ENCODE data around the gene LHFPL5. TPM values are rescaled to one million over a fixed set of nuclear protein-coding genes. Genes with fewer than 3 reads are reported as not detected.

Gene LHFPL5
- total and polyA plus RNA-seq, 4 donors: not detected

DNA sequence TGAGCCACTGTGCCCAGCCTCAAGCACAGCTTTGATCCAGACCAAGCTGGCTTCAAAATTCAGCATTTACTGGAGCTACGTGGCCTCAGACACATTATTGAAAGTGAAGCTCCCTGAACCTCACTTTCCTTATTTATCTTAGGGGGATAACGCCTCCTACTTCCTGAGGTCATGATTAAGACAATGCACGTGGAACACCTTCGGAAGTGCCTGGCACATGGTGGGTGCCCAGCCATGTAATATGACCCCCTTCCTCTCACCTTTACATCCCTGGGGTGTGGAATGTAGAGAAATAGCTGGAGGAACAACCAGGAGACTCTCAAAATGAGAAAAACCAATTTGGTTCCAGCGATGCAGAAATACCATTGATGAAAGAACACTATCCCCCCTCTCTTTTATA, 6.4 kb upstream of the LHFPL5 start:
- Histone ChIP-seq H3K36me3 (ENCODE audit: control insufficient read depth in 1 of 2, insufficient read depth in 2 of 2, low read length in 1 of 2) (no peaks in the 10 kb centered on the region), H3K4me3 (ENCODE audit: low read length in 2 of 2) (no peak overlapping the region), H3K4me1 (ENCODE audit: control insufficient read depth in 1 of 2, insufficient read depth in 2 of 2, low read length in 2 of 2) (no peaks in the 10 kb centered on the region), H3K27ac (ENCODE audit: low read depth in 1 of 2, low read length in 2 of 2) (no peak overlapping the region), H3K9me3 (ENCODE audit: control insufficient read depth, low read length) (no peaks in the 10 kb centered on the region), H3K27me3 (ENCODE audit: control insufficient read depth in 1 of 2, insufficient read depth in 2 of 2, low read length in 1 of 2) (no peaks in the 10 kb centered on the region)
- 68 to 73% methylated on average over 5 of the region's 5 CpGs for WGBS, 2 donors
- no peak for DNase-seq
- intact Hi-C loops (cut with DNase I): no loop called here
- ATAC-seq (ENCODE audit: low FRiP score): no peak

DNA sequence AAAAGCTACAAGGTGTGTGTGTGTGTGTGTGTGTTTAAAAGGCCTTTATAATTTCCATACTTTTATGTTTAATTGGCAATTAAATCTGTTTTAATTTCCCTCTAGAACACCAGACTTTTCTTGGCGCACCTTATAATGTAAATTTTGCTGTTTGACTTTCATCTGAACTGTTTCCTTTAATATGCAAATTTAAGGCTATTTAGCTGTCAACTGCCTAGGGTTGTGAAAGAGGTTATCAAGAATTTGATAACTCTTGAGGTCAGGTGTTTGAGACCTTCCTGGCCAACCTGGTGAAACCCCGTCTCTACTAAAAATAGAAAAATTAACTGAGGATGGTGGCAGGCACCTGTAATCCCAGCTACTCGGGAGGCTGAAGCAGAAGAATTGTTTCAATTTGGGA, 4.0 kb upstream of the LHFPL5 start:
- no peak for ATAC-seq (ENCODE audit: low FRiP score)

DNA sequence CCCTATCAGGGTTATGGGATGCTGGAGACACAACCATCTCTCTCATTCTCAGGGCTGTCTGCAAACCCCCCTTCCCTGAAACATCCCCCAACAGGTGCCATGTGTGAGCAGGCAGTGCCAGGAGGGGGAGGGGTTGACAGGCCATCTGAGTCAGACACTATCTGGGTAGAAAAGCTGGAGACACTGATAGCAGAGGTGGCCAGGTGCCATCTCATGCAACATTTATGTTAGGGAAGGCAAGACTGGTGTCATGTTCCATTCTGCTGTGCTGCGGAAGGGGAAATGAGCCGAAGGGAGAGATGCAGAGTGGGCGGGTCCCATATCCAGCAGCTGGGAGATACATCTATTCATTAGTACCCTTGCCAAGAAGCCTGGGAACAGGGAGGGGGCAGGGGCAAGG, 3.5 kb downstream of the LHFPL5 start:
- Histone ChIP-seq H3K9me3 (ENCODE audit: control insufficient read depth, low read length) (peaks cover 3% of the 10 kb centered on the region), H3K4me1 (ENCODE audit: control insufficient read depth in 1 of 2, insufficient read depth in 2 of 2, low read length in 2 of 2) (no peaks in the 10 kb centered on the region), H3K27me3 (ENCODE audit: control insufficient read depth in 1 of 2, insufficient read depth in 2 of 2, low read length in 1 of 2) (no peaks in the 10 kb centered on the region), H3K27ac (ENCODE audit: low read depth in 1 of 2, low read length in 2 of 2) (no peak overlapping the region), H3K36me3 (ENCODE audit: control insufficient read depth in 1 of 2, insufficient read depth in 2 of 2, low read length in 1 of 2) (no peaks in the 10 kb centered on the region), H3K4me3 (ENCODE audit: low read length in 2 of 2) (no peak overlapping the region)
- ATAC-seq (ENCODE audit: low FRiP score) (no peak), DNase-seq (no peak)
- 44 to 51% methylated on average over 3 of the region's 3 CpGs for WGBS, 2 donors
- intact Hi-C loops (cut with DNase I): no loop called here

More for the DNA sequence above, 4.0 kb upstream of the LHFPL5 start:
- Histone ChIP-seq H3K27me3 (ENCODE audit: control insufficient read depth in 1 of 2, insufficient read depth in 2 of 2, low read length in 1 of 2) (no peaks in the 10 kb centered on the region), H3K4me1 (ENCODE audit: control insufficient read depth in 1 of 2, insufficient read depth in 2 of 2, low read length in 2 of 2) (no peaks in the 10 kb centered on the region), H3K4me3 (ENCODE audit: low read length in 2 of 2) (no peak overlapping the region), H3K9me3 (ENCODE audit: control insufficient read depth, low read length) (peaks cover 1% of the 10 kb centered on the region), H3K36me3 (ENCODE audit: control insufficient read depth in 1 of 2, insufficient read depth in 2 of 2, low read length in 1 of 2) (no peaks in the 10 kb centered on the region), H3K27ac (ENCODE audit: low read depth in 1 of 2, low read length in 2 of 2) (no peak overlapping the region)
- WGBS, 2 donors: 68 to 70% methylated on average over 3 of the region's 3 CpGs
- no peak for DNase-seq
- intact Hi-C loops (cut with DNase I): no loop called here

DNA sequence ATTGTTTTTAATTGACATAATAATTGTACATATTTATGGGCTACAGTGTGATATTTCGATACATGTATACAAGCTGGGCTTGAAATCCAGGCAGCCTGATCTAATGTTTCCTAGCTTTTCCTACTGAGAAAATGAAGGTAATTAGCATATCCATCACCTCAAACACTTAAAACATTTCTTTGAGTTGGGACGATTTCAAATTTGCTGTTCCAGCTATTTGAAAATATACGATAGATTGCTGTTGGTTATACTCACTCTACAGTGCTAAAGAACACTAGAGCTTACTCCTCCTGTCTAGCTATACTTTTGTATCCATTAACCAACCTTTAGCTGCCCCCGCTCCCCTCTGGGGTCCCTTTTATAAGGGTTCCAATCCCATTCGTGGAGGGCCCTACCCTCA, 4.7 kb downstream of the LHFPL5 start:
- intact Hi-C loops (cut with DNase I): no loop called here
- peaks cover 3% of the 10 kb centered on the region for H3K9me3 ChIP-seq (ENCODE audit: control insufficient read depth, low read length)
- H3K27me3 ChIP-seq (ENCODE audit: control insufficient read depth in 1 of 2, insufficient read depth in 2 of 2, low read length in 1 of 2): no peaks in the 10 kb centered on the region
- no peak overlapping the region for H3K27ac ChIP-seq (ENCODE audit: low read depth in 1 of 2, low read length in 2 of 2)
- WGBS, 2 donors: 77 to 80% methylated on average over 5 of the region's 5 CpGs
- no peak overlapping the region for H3K4me3 ChIP-seq (ENCODE audit: low read length in 2 of 2)
- H3K4me1 ChIP-seq (ENCODE audit: control insufficient read depth in 1 of 2, insufficient read depth in 2 of 2, low read length in 2 of 2): no peaks in the 10 kb centered on the region
- H3K36me3 ChIP-seq (ENCODE audit: control insufficient read depth in 1 of 2, insufficient read depth in 2 of 2, low read length in 1 of 2): no peaks in the 10 kb centered on the region
- no peak for DNase-seq
- no peak for ATAC-seq (ENCODE audit: low FRiP score)

DNA sequence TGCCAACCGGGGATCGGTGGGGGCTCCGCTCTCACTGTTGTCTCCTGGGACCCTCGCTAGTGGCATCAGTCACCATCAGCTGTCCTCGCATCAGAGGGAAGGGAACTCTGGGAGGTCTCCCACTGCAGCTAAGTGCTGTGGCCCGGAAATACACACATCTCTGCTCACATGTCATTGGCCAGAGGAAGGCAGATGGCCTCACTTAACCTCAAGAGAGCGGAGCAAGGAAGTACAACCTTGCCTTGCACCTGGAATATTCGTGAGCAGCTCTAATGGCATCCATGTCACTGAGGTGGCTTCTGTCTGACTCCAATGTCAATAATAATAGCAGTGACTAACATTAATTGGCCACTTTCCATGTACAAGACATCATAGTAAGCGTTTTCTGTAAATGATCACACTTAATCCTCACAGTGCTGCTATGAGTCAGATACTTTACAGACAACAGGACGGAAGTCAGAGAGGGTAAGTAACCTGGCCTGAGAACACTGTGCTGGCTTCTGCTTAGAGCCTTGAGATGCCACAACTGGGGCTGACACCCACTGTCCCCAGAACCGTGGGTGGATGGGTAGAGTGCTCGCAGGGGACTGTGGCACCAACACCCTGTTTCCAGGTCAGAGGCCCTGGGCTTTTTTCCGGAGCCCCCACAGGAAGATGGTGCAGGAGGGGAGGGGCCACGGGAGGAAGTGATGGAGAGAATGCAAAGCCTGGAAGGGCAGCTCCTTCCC, 6.0 kb downstream of the LHFPL5 start:
- H3K4me3 ChIP-seq (ENCODE audit: low read length in 2 of 2): no peak overlapping the region
- H3K27ac ChIP-seq (ENCODE audit: low read depth in 1 of 2, low read length in 2 of 2): no peak overlapping the region
- WGBS, 2 donors: 57 to 59% methylated on average over 14 of the region's 14 CpGs
- intact Hi-C loops (cut with DNase I): no loop called here
- H3K9me3 ChIP-seq (ENCODE audit: control insufficient read depth, low read length): peaks cover 1% of the 10 kb centered on the region
- no peak for ATAC-seq (ENCODE audit: low FRiP score)
- no peak for DNase-seq
- H3K4me1 ChIP-seq (ENCODE audit: control insufficient read depth in 1 of 2, insufficient read depth in 2 of 2, low read length in 2 of 2): no peaks in the 10 kb centered on the region
- H3K36me3 ChIP-seq (ENCODE audit: control insufficient read depth in 1 of 2, insufficient read depth in 2 of 2, low read length in 1 of 2): no peaks in the 10 kb centered on the region
- H3K27me3 ChIP-seq (ENCODE audit: control insufficient read depth in 1 of 2, insufficient read depth in 2 of 2, low read length in 1 of 2): no peaks in the 10 kb centered on the region

DNA sequence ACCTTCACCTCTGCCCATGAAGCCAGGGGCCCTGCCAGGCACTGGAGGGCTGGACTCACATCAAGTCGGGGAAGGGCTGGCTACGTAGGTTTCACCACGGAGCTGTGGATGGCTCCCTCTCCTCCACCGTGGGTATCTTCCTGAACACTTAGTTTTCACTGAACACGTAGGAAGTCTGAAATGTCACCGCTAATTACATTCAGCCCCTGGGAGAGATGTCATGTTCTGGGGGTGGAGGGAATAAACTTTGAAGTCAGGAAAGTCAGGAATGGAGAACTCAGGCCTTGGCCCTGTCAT, 6.5 kb downstream of the LHFPL5 start:
- H3K9me3 ChIP-seq (ENCODE audit: control insufficient read depth, low read length): peaks cover 1% of the 10 kb centered on the region
- intact Hi-C loops (cut with DNase I): no loop called here
- H3K4me3 ChIP-seq (ENCODE audit: low read length in 2 of 2): no peak overlapping the region
- no peak overlapping the region for H3K27ac ChIP-seq (ENCODE audit: low read depth in 1 of 2, low read length in 2 of 2)
- no peaks in the 10 kb centered on the region for H3K4me1 ChIP-seq (ENCODE audit: control insufficient read depth in 1 of 2, insufficient read depth in 2 of 2, low read length in 2 of 2)
- 63 to 65% methylated on average over 6 of the region's 6 CpGs for WGBS, 2 donors
- DNase-seq (no peak), ATAC-seq (ENCODE audit: low FRiP score) (no peak)
- no peaks in the 10 kb centered on the region for H3K36me3 ChIP-seq (ENCODE audit: control insufficient read depth in 1 of 2, insufficient read depth in 2 of 2, low read length in 1 of 2)
- no peaks in the 10 kb centered on the region for H3K27me3 ChIP-seq (ENCODE audit: control insufficient read depth in 1 of 2, insufficient read depth in 2 of 2, low read length in 1 of 2)

DNA sequence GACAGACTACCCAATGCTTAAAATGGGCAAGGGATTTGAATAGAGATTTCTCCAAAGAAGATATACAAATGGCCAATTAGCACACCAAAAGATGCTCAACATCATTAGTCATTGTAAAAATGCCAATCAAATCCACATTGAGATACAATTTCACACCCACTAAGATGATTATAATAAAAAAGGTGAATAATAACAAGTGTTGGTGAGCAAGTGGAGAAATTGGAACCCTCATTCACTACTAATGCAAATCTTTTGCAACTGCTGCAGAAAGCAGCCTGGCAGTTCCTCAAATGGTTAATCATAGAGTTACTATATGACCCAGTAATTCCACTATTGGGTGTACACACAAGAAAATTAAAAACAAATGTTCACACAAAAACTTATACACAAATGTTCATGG, 12.4 kb downstream of the LHFPL5 start:
- Histone ChIP-seq H3K4me1 (ENCODE audit: control insufficient read depth in 1 of 2, insufficient read depth in 2 of 2, low read length in 2 of 2) (no peaks in the 10 kb centered on the region), H3K27ac (ENCODE audit: low read depth in 1 of 2, low read length in 2 of 2) (no peak overlapping the region), H3K36me3 (ENCODE audit: control insufficient read depth in 1 of 2, insufficient read depth in 2 of 2, low read length in 1 of 2) (no peaks in the 10 kb centered on the region), H3K27me3 (ENCODE audit: control insufficient read depth in 1 of 2, insufficient read depth in 2 of 2, low read length in 1 of 2) (no peaks in the 10 kb centered on the region), H3K9me3 (ENCODE audit: control insufficient read depth, low read length) (no peaks in the 10 kb centered on the region), H3K4me3 (ENCODE audit: low read length in 2 of 2) (no peak overlapping the region)
- intact Hi-C loops (cut with DNase I): no loop called here
- no peak for DNase-seq
- no peak for ATAC-seq (ENCODE audit: low FRiP score)

DNA sequence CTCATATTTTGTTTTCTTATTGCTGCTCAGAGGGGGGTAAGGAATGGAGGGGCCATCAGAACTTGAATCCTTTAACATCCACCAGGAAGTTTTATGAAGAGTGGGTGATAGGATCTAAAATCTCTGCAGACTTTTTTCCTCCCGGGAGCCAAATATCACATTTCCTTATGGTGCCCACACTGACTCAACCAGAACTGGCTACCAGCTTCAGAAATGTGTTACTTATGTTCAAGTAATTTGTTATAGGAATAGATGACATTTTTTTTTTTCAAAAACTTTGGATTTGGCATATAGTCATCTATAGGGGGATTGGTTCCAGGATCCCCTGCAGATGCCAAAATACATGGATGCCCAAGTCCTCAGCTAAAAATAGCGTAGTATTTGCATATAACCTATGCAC, 18.4 kb downstream of the LHFPL5 start:
- H3K9me3 ChIP-seq (ENCODE audit: control insufficient read depth, low read length): peaks cover 1% of the 10 kb centered on the region
- H3K27me3 ChIP-seq (ENCODE audit: control insufficient read depth in 1 of 2, insufficient read depth in 2 of 2, low read length in 1 of 2): no peaks in the 10 kb centered on the region
- H3K4me3 ChIP-seq (ENCODE audit: low read length in 2 of 2): no peak overlapping the region
- ATAC-seq (ENCODE audit: low FRiP score) (no peak), DNase-seq (no peak)
- H3K4me1 ChIP-seq (ENCODE audit: control insufficient read depth in 1 of 2, insufficient read depth in 2 of 2, low read length in 2 of 2): no peaks in the 10 kb centered on the region
- H3K36me3 ChIP-seq (ENCODE audit: control insufficient read depth in 1 of 2, insufficient read depth in 2 of 2, low read length in 1 of 2): no peaks in the 10 kb centered on the region
- no peak overlapping the region for H3K27ac ChIP-seq (ENCODE audit: low read depth in 1 of 2, low read length in 2 of 2)
- intact Hi-C loops (cut with DNase I): no loop called here
- 81 to 86% methylated on average over 2 of the region's 2 CpGs for WGBS, 2 donors

DNA sequence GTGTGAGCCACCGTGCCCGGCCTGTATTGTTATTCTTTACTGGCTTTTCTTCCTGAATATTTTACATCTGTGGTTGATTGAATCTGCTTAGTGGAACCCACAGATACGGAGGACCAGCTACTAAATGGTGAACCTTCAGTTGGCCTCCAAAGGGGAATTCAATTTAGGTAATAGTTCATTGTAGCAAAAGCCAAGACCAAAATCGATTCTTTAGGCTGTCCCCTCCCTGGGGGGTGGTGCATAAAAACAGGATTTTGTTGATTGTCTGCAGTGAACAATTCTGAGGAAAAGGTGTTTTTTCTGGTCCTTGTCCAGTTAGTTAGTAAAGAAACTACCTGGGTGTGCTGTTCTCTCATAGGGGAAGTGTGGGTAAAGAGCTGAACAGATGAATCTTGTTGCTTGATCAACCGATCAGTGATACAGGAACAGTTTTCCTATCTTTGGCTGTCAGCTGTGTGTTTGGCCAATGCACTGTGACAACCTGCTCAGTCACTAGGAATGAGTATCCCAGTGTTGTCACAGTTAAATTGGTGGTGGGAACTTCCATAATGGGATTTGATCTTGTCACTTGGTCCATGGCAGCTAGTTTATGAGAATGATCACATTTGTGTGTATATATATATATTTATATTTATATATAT, 19.5 kb downstream of the LHFPL5 start:
- no peaks in the 10 kb centered on the region for H3K4me1 ChIP-seq (ENCODE audit: control insufficient read depth in 1 of 2, insufficient read depth in 2 of 2, low read length in 2 of 2)
- no peak overlapping the region for H3K27ac ChIP-seq (ENCODE audit: low read depth in 1 of 2, low read length in 2 of 2)
- H3K27me3 ChIP-seq (ENCODE audit: control insufficient read depth in 1 of 2, insufficient read depth in 2 of 2, low read length in 1 of 2): no peaks in the 10 kb centered on the region
- no peak for ATAC-seq (ENCODE audit: low FRiP score)
- no peak overlapping the region for H3K4me3 ChIP-seq (ENCODE audit: low read length in 2 of 2)
- no peak for DNase-seq
- 82 to 88% methylated on average over 5 of the region's 5 CpGs for WGBS, 2 donors
- H3K36me3 ChIP-seq (ENCODE audit: control insufficient read depth in 1 of 2, insufficient read depth in 2 of 2, low read length in 1 of 2): no peaks in the 10 kb centered on the region
- peaks cover 1% of the 10 kb centered on the region for H3K9me3 ChIP-seq (ENCODE audit: control insufficient read depth, low read length)
- intact Hi-C loops (cut with DNase I): no loop called here
